Pulmonary artery endothelial cell (primary cell): ENCODE results near the gene IGSF8. TPM values are rescaled to one million over a fixed set of nuclear protein-coding genes. Genes with fewer than 3 reads are reported as not detected.

Experiments used
- DNase-seq: peaks from one replicate; pipeline ENCODE4 v3.0.0-alpha.2; 2011; ENCODE audit warnings: low read depth, low spot score
- total RNA-seq: library from RNA; depleted of rRNA; stranded (reverse); fragments of >200 nt; gene quantifications from 2 replicates; pipeline ENCODE4 v1.2.3, GENCODE V29; 2014

Gene IGSF8
- total RNA-seq, 1 donor from 2014 or later = 9.6 TPM

GRCh38 chr1:160043543-160043942, 54.9 kb downstream of the IGSF8 start:
- no peak for DNase-seq

Other genes with a start within 250 kb of the IGSF8 start
- gene VSIG8, start 236.0 kb downstream of the IGSF8 start, total RNA-seq = not detected in 2 replicates
- gene CFAP45, start 198.5 kb downstream of the IGSF8 start, total RNA-seq = 0.32 and 1.4 TPM in 2 replicates
- 487 and 627 TPM in 2 replicates for gene TAGLN2, start 173.1 kb downstream of the IGSF8 start, total RNA-seq
- 0.04 TPM in 1 of 2 replicates, not detected in the other for gene IGSF9, start 153.0 kb downstream of the IGSF8 start, total RNA-seq
- gene SLAMF9, start 144.4 kb downstream of the IGSF8 start, total RNA-seq = not detected in 2 replicates
- 3.7 and 4.4 TPM in 2 replicates for gene PIGM, start 66.6 kb downstream of the IGSF8 start, total RNA-seq
- gene KCNJ10, start 28.5 kb downstream of the IGSF8 start, total RNA-seq = not detected in 2 replicates
- not detected in 2 replicates for gene KCNJ9, start 17.1 kb downstream of the IGSF8 start, total RNA-seq
- not detected in 2 replicates for gene ATP1A2, start 17.1 kb upstream of the IGSF8 start, total RNA-seq
- not detected in 2 replicates for gene ATP1A4, start 53.0 kb upstream of the IGSF8 start, total RNA-seq
- gene CASQ1, start 92.0 kb upstream of the IGSF8 start, total RNA-seq = not detected in 2 replicates
- 75.1 and 145 TPM in 2 replicates for gene PEA15, start 106.8 kb upstream of the IGSF8 start, total RNA-seq
- 88.1 and 91.4 TPM in 2 replicates for gene DCAF8, start 163.9 kb upstream of the IGSF8 start, total RNA-seq
- 27.1 and 28.9 TPM in 2 replicates for gene PEX19, start 186.5 kb upstream of the IGSF8 start, total RNA-seq
- gene COPA, start 244.6 kb upstream of the IGSF8 start, total RNA-seq = 277 and 334 TPM in 2 replicates
- gene NCSTN, start 244.8 kb upstream of the IGSF8 start, total RNA-seq = 73.3 and 102 TPM in 2 replicates